NT2/D1 (cell line): ENCODE measurements around the gene SRP9.
"Not testable (repeated sequence)": the region's sequence is repeated elsewhere in the genome, so short reads cannot be mapped to it uniquely, and the experiment has no call there.

Source experiments
- DNase-seq: peaks from one replicate; pipeline ENCODE4 v3.0.0-alpha.2; 2011; ENCODE audit warnings: low read depth, low spot score
- H3K27me3 ChIP-seq: 2 replicates; pipeline ENCODE4 v1.6.0; 2011; ENCODE audit warnings: mild to moderate bottlenecking; ENCODE audit not compliant: insufficient read length, insufficient read depth
- H3K36me3 ChIP-seq: 2 replicates; pipeline ENCODE4 v1.6.1; 2011; ENCODE audit warnings: mild to moderate bottlenecking, low read length, mixed read lengths; ENCODE audit not compliant: insufficient read depth, insufficient read length
- H3K4me1 ChIP-seq: 2 replicates; pipeline ENCODE4 v1.5.1; 2011; ENCODE audit not compliant: insufficient read depth, insufficient read length
- H3K4me3 ChIP-seq: 2 replicates; pipeline ENCODE4 v1.5.1; 2011; ENCODE audit warnings: low read depth; ENCODE audit not compliant: insufficient read length
- H3K9ac ChIP-seq: 2 replicates; pipeline ENCODE4 v1.6.0; 2011; ENCODE audit warnings: low read depth; ENCODE audit not compliant: insufficient read length
- H3K9me3 ChIP-seq: 2 replicates; pipeline ENCODE4 v1.5.1; 2011; ENCODE audit warnings: mild to moderate bottlenecking, low read length; ENCODE audit not compliant: insufficient read depth
- SUZ12 ChIP-seq: IDR thresholded peaks from 2 replicates; pipeline ENCODE4 v1.6.1; 2011; ENCODE audit not compliant: insufficient read length, insufficient read depth; ENCODE audit errors: extremely low read depth
- YY1 ChIP-seq: IDR thresholded peaks from 2 replicates; pipeline ENCODE4 v1.6.1; 2011; ENCODE audit not compliant: insufficient read length, insufficient read depth
- ZNF274 ChIP-seq: IDR thresholded peaks from 2 replicates; pipeline ENCODE4 v1.6.1; 2011; ENCODE audit warnings: mild to moderate bottlenecking, low read depth, low read length

The SRP9 gene

GRCh38 chr1:225808136-225808535 lies 30.5 kb downstream of the SRP9 start:
- Histone ChIP-seq H3K4me3 (no peak overlapping the region), H3K27me3 (peaks cover 15% of the 10 kb centered on the region), H3K36me3 (peaks cover 14% of the 10 kb centered on the region), H3K4me1 (peaks cover 3% of the 10 kb centered on the region), H3K9ac (no peak overlapping the region), H3K9me3 (no peaks in the 10 kb centered on the region)
- TF ChIP-seq ZNF274 (no peak), YY1 (no peak), SUZ12 (no peak)
- DNase-seq: no peak

- Histone ChIP-seq H3K4me1 (peaks cover 3% of the 10 kb centered on the region), H3K4me3 (peak within 1 kb of the TSS; percentile 76), H3K9me3 (no peaks in the 10 kb centered on the region), H3K36me3 (peaks cover 25% of the 10 kb centered on the region), H3K27me3 (peaks cover 15% of the 10 kb centered on the region), H3K9ac (peak within 1 kb of the TSS; percentile 90)
- TF ChIP-seq ZNF274: no peak
- peak; percentile 93 for DNase-seq
Observed at GRCh38 chr1:225809842-225810578, 32.4 kb downstream of the SRP9 start, which contains the start of gene EPHX1. Gene EPHX1, plus strand, starts transcription at chr1:225810124. Its CDS starts 18,606 bp downstream, at chr1:225828730.

GRCh38 chr1:225810579-225811538 lies 33.2 kb downstream of the SRP9 start:
- peak overlapping the region; percentile 76 for H3K4me3 ChIP-seq
- H3K36me3 ChIP-seq: peaks cover 29% of the 10 kb centered on the region
- peak overlapping the region; percentile 90 for H3K9ac ChIP-seq
- not testable (repeated sequence) for H3K4me1 ChIP-seq, DNase-seq, H3K9me3 ChIP-seq
- peaks cover 15% of the 10 kb centered on the region for H3K27me3 ChIP-seq

- H3K9ac ChIP-seq: peak overlapping the region; percentile 71
- no peak for DNase-seq
Observed at GRCh38 chr1:225811622-225812487, 34.2 kb downstream of the SRP9 start.

GRCh38 chr1:225812488-225813213 lies 35.0 kb downstream of the SRP9 start:
- no peak for DNase-seq
- Histone ChIP-seq H3K9me3 (no peaks in the 10 kb centered on the region), H3K4me3 (no peak overlapping the region), H3K36me3 (peaks cover 33% of the 10 kb centered on the region), H3K9ac (no peak overlapping the region), H3K27me3 (peaks cover 15% of the 10 kb centered on the region), H3K4me1 (peaks cover 18% of the 10 kb centered on the region)
- TF ChIP-seq YY1 (no peak), ZNF274 (no peak)

More at GRCh38 chr1:225811622-225812487, 34.2 kb downstream of the SRP9 start:
- Histone ChIP-seq H3K27me3 (peaks cover 15% of the 10 kb centered on the region), H3K36me3 (peaks cover 33% of the 10 kb centered on the region), H3K4me1 (peaks cover 10% of the 10 kb centered on the region), H3K9me3 (no peaks in the 10 kb centered on the region), H3K4me3 (peak overlapping the region; percentile 42)
- no peak for TF ChIP-seq YY1
- TF ChIP-seq SUZ12: no peak
- TF ChIP-seq ZNF274: no peak

GRCh38 chr1:225813214-225813964 lies 35.8 kb downstream of the SRP9 start:
- no peak for DNase-seq
- no peaks in the 10 kb centered on the region for H3K9me3 ChIP-seq
- H3K27me3 ChIP-seq: peaks cover 13% of the 10 kb centered on the region
- peaks cover 20% of the 10 kb centered on the region for H3K4me1 ChIP-seq
- TF ChIP-seq YY1 (no peak), SUZ12 (no peak), ZNF274 (no peak)
- H3K9ac ChIP-seq: no peak overlapping the region
- H3K36me3 ChIP-seq: peaks cover 33% of the 10 kb centered on the region
- H3K4me3 ChIP-seq: no peak overlapping the region
